Activated effector memory CD4-positive, alpha-beta T cell treated with anti-CD3 and anti-CD28 coated beads, Interleukin-2, amount 50 U/mL, for 16 hours (primary cell): ENCODE measurements around the gene SLC24A4.

Experiments
- DNase-seq: peaks from one replicate; pipeline ENCODE4 v3.0.0-alpha.2; 2020

SLC24A4 gene

GRCh38 chr14:92460916-92461579 lies 138.1 kb downstream of the SLC24A4 start:
- DNase-seq, result no peak

DNA sequence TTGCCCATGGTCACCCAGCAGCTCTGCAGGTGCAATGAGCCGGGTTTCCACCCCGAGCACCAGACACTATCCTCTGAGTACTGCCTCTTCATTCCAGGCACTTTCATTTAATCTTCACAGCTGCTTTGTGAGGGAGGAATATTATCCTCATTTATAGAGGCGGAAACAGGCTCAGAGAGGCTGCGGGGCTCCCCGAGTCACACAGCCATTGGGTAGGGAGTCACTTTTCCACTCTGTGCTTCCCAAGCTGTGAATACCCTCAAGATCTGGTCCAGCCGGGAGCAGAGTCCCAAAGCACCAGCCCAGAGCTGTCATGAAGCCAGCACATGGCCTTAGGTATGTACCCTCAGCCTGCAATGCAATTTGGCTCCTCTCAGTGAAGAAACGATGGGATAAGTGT lies 138.9 kb downstream of the SLC24A4 start:
- no peak for DNase-seq

DNA sequence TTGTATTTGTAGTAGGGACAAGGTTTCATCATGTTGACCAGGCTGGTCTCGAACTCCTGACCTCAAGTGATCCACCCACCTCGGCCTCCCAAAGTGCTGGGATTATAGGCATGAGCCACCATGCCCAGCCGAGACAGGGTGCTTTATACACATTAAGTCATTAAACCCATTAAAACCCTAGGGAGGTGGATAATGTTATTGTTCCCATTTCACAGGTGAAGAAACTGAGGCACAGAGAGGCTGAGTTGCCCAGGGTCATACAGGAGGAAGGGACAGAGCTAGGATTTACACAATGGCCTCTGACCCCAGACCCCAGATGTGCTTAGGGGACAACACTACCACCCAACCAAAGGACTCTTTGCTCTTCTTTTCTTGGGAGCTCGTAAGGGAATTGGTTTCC lies 139.6 kb downstream of the SLC24A4 start:
- DNase-seq, result no peak

GRCh38 chr14:92463141-92463540 lies 140.2 kb downstream of the SLC24A4 start:
- no peak for DNase-seq

DNA sequence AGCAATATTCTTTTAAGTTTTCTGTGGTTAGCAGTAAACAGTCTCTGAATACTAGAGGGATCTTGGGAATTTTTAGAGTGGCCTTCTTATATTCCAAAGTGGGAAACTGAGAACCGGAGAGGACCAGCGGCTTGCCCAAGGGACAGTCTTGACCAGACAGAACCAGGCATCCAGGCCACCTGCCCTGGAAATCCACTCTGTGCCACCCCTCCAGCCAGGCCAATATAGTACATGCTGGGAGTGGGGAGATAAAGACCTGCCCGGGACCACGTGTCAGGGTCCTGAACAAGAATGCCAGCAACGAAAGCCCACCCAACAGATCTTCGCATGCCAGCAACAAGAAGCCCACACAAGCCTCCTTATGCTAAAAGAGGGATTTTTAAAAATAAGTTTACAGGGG lies 141.2 kb downstream of the SLC24A4 start:
- no peak for DNase-seq

DNA sequence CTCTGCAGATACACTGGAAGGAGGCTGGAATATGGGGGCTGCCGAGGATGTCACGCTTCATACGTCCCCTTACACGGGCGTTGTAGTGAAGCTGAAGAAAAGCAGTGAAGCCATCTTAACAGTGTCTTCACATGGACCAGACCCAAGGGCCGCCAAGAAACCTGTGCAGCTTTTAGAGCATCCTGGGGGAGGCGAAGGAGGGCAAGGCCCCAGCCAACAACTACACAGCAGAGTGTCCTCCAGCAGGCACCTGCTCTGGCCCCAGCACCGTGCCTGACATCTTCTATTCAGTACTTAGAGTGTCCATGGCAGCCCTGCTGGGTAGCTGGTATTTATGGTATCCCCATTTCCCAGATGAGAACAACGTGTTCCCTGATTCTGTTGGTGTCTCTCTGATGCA lies 141.8 kb downstream of the SLC24A4 start:
- DNase-seq, result no peak

DNA sequence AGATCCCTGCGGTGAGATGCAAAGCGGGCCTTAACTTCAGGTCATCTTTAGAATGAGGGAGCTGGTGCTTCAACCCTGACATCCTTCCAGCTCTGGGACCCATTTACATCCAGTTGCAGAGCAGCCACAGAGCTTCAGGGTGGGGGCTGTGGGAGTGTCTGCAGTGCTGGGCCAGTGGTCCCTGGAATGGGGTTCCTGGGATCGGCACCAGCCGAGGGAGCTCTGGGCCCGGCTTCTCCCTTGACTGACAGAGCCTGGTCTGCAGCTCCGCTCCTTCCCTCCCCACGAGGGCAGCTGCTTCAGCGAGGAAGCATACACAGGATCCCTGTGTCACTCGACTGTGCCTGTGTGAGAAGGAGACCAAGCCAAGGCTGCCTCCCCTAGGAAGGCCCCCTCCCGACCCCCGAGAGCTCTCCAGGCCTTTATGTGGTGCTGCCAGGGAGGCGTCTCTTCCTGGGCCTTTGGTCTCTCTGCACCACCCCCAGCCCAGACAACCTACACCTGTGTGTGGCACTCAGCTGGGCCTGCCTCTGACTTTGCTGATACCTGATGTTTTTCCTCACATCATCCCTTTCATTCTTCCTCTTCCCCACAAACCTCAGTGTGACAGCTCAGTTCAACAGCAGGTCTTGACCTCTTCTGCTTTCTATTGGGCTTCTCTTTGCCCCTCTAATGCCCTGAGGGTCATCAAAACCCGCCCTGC lies 142.5 kb downstream of the SLC24A4 start:
- no peak for DNase-seq

DNA sequence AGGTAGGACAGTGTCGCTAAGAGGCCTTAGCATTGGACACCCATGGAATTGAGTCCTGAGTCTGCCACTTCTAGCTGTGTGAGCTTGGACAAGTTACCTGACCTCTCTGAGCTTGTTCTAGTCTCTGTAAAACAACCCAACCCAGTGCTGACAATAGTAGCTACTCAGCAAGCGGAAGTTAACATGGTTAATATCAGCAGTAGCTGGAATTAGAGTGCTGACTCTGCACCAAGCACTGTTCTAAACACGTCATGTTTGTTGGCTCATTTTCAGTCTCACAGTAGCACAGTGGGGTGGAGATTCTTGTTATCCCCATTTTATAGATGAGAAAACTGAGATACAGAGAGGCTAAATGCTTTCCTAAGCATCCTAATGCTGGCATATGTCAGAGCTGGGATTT lies 143.1 kb downstream of the SLC24A4 start:
- no peak for DNase-seq

DNA sequence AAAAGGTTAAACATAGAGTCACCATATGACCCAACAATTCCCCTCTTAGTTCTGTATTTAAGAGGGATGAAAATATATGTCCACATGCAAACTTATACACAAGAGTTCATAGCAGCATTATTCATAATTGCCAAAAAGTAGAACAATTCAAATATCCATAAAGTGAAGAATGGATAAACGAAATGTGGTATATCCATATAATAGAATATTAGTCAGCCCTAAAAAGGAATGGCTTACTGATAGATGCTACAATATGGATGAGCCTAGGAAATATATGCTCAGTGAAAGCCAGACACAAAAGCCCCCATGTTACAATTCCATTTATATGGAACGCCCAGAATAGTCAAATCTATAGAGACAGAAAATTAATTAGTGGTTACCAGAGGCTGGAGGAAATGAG lies 146.6 kb downstream of the SLC24A4 start:
- DNase-seq, result no peak

- no peak for DNase-seq
Observed at GRCh38 chr14:92470215-92470614, 147.2 kb downstream of the SLC24A4 start.

GRCh38 chr14:92470811-92471210 lies 147.8 kb downstream of the SLC24A4 start:
- no peak for DNase-seq

DNA sequence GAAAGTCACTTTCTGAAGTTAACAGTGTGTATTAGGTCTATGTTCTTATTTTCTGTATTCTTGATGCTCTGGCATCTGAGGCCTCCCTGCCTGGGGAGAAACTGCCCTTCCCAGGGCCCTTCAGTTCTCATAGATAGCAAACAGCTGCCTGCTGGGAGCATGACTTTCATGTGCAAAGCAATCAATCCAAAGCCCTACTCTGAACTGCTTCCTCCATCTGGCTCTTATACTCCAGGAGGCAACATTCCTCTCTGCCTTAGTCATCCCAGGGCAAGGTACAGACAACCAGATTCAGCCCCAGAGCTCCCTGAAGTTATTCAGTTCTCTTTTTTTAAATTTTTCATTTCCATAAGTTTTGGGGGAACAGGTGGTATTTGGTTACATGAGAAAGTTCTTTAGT lies 149.0 kb downstream of the SLC24A4 start:
- no peak for DNase-seq

DNA sequence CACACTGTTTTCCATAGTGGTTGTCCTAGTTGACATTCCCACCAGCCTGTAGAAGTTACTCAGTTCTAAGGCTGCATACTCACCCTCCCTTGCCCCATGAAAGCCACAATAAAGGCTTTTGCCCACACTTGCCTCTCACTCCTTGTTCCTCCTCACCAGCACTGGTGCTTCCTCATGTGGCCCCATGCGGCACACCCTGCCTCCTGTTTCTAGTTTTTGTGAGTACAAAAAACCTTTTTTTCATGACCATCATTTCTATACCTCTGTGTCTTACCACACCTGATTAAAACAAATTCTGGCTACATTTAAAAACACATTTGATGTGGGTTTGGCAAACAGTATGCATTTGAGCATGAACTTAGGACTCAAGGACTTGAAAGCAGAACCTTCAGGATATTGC lies 149.9 kb downstream of the SLC24A4 start:
- DNase-seq, result no peak

DNA sequence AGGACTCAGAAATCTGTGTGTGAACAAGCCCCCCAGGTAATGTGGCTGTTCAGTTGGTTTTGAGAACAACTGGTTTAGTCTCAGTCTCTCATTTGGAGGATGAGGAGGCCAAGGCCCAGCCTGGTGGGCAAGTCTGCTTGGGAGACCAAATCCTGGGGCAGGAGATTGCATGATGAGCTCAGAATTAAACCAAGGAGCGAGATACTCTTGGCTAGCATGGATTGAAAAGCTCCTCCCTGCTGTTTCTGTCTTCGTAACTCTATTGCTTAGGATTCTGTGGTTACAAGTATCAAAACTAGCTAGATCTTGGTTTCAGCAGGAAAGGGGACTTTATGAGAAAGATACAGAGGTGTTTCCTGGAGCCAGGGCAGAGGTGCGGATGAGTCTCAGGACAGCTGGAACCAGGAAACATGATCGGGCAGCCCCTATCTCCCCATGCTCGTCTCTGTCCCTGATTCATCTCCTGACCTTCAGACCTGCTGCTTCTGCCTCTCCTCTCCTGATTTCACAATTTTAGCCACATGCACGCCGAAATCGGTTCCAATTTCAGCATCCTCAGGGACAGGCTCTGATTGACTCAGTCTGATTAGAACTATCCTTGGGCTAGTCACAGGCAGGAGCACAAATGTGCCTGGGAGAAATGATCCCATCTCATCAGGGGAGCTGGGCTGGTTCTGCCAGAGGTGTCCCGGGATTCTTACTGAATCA lies 150.4 kb downstream of the SLC24A4 start:
- no peak for DNase-seq

GRCh38 chr14:92473969-92474535 lies 151.1 kb downstream of the SLC24A4 start:
- no peak for DNase-seq

DNA sequence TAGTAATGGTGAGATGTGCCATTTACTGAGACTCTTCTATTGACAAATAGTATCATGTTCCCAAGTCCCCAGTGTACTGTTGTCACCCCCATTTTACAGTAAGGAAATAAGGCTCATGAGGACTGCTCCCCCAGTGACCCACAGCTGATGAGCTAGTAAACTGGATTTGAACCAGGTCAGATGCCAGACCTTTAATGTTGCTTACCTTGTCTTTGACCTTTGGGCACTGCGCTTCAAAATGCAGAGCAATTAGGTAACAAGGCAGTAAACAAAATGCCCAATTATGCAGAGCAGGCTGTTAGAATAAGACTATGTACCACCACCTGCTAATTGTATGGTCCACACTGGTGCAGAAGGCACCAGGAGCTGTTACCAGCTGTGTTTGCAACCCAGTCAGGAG lies 152.1 kb downstream of the SLC24A4 start:
- no peak for DNase-seq

DNA sequence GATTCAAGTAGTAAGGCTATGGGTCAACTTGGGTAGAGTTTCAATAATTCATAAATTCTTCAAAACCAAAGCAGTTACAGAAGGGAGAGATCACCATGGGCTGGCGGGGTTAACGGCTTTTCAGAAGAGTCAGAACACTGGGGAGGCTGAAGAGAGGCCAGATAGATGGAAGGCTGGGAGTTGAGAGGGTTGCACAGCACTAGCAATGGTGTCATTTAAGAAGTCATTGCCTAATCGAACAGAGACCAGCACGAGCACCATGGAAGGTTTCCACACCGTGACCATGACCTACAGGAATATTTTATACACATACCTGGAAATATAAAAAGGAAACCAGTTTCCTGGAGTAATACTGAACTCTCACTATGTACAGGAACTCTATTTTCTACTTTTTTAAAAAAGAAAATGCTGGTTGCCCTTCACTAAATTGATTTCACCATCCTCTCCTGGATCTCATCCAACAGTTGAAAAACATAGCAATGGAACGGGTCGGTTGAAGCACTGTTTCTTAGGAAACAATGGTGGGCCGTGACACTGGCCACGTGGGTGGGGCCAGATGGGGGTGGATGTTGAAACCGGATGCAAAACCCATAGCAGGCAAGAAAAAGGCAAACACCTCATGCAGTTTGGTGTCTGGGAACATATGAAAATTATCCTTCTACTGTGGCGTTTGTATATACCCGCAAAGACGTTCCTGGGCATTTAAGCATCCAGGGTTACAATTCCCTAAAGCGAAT lies 152.7 kb downstream of the SLC24A4 start:
- no peak for DNase-seq

DNA sequence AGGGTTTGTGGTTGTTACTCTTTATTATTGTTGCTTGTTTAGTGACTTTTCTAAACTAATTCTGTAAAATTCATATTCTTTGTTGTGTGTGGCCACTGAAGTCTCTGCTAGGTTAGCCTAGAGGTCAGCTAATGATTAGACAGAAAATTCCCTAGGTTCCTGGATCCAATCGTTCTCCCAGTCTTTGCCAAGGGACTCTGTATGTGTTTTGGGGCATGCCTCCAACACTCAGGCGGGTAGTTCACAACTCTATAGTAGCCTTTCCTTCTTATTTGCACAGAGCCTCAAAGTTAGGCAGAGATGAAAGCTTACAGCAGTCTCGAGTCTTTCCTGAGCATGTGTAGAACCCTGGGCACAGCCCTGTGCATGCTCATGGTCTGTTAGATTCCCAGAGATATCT lies 157.9 kb downstream of the SLC24A4 start:
- DNase-seq, result no peak

DNA sequence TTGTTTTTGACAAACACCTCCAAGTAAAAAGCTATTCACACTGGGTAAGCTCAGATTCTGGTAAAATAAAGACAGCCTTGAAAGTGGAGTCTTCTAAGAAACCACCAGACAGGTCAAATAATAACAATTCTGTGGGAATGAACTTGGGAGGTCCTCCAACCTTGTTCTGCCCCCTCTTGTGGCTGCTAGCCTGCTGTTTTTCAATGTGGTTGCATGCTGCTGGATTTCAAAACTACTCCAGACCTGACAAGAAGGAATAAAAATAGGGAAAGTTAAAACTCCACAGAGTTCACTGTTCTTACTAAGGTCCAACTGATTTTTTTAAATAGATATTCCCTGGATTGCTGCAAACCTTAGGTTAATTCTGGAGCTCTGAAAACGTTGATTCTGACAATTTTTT lies 158.4 kb downstream of the SLC24A4 start:
- no peak for DNase-seq

- no peak for DNase-seq
Observed at GRCh38 chr14:92481811-92482555, 159.0 kb downstream of the SLC24A4 start.

DNA sequence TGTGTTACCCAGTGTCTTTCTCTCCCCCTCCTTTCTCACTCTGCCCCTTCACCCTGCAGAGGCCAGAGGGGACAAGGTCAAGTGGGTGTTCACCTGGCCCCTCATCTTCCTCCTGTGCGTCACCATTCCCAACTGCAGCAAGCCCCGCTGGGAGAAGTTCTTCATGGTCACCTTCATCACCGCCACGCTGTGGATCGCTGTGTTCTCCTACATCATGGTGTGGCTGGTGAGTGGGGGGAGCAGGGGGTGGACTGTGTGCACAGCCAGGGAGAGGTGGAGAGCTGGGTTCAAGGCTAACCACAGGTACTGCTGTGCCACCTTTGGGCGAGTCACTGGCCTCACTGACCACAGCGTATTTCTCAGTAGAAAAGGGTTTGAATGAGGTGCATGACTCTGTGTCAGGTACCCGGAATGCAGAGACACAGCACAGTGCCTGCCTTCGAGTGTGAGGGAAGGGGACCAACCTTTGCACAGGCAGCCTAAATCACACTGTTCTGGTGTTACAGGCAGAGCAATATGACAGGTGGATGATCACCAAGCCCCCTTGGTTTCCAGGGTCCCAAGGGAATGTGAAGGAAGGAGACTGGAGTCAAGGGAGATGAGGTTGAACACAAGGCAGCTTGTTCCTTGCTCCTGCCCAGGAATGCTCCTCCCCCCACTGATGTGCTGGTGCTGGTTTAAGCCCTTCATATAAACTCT lies 159.8 kb downstream of the SLC24A4 start:
- DNase-seq, result no peak
